Measurements from ENCODE around the gene B2M. TPM values are rescaled to one million over a fixed set of nuclear protein-coding genes. Genes with fewer than 3 reads are reported as not detected.
"Not testable (repeated sequence)": the region's sequence is repeated elsewhere in the genome, so short reads cannot be mapped to it uniquely, and the experiment has no call there.

Gene B2M
- total RNA-seq, 1 donor from 2014 or later = 1,535 TPM

GRCh38 chr15:44727485-44728231 is 16.3 kb downstream of the B2M start:
- Mint-ChIP-seq H3K4me3 (ENCODE audit: unreplicated experiment) (no peak overlapping the region), H3K9me3 (ENCODE audit: unreplicated experiment) (no peaks in the 10 kb centered on the region), H3K27me3 (ENCODE audit: unreplicated experiment) (no peaks in the 10 kb centered on the region), H3K36me3 (ENCODE audit: unreplicated experiment) (peaks cover 5% of the 10 kb centered on the region), H3K27ac (ENCODE audit: unreplicated experiment) (peak overlapping the region; percentile 99), H3K4me1 (ENCODE audit: unreplicated experiment) (peaks cover 32% of the 10 kb centered on the region)
- no peak for DNase-seq (ENCODE audit: extremely low spot score, unreplicated experiment)
- TF ChIP-seq CTCF (IDR thresholded peaks at IDR 0.05) = no peak

- not testable (repeated sequence) for H3K9me3 Mint-ChIP-seq (ENCODE audit: unreplicated experiment); DNase-seq (ENCODE audit: extremely low spot score, unreplicated experiment); H3K36me3 Mint-ChIP-seq (ENCODE audit: unreplicated experiment); H3K27me3 Mint-ChIP-seq (ENCODE audit: unreplicated experiment)
- peaks cover 32% of the 10 kb centered on the region for H3K4me1 Mint-ChIP-seq (ENCODE audit: unreplicated experiment)
- H3K27ac Mint-ChIP-seq (ENCODE audit: unreplicated experiment) = peak overlapping the region; percentile 99
- peak overlapping the region; percentile 96 for H3K4me3 Mint-ChIP-seq (ENCODE audit: unreplicated experiment)
Measured at GRCh38 chr15:44728232-44728575, 16.9 kb downstream of the B2M start.

- H3K4me3 Mint-ChIP-seq (ENCODE audit: unreplicated experiment) = peak overlapping the region; percentile 96
- no peak for TF ChIP-seq CTCF (IDR thresholded peaks at IDR 0.05)
- H3K9me3 Mint-ChIP-seq (ENCODE audit: unreplicated experiment) = no peaks in the 10 kb centered on the region
- H3K27ac Mint-ChIP-seq (ENCODE audit: unreplicated experiment) = peak overlapping the region; percentile 99
- H3K36me3 Mint-ChIP-seq (ENCODE audit: unreplicated experiment) = peaks cover 5% of the 10 kb centered on the region
- H3K4me1 Mint-ChIP-seq (ENCODE audit: unreplicated experiment) = peaks cover 32% of the 10 kb centered on the region
- peak; percentile 96 for DNase-seq (ENCODE audit: extremely low spot score, unreplicated experiment)
- no peaks in the 10 kb centered on the region for H3K27me3 Mint-ChIP-seq (ENCODE audit: unreplicated experiment)
Measured at GRCh38 chr15:44728576-44729407, 17.5 kb downstream of the B2M start.

GRCh38 chr15:44729408-44730127 is 18.3 kb downstream of the B2M start:
- TF ChIP-seq CTCF (IDR thresholded peaks at IDR 0.05) = no peak
- Mint-ChIP-seq H3K4me1 (ENCODE audit: unreplicated experiment) (peaks cover 32% of the 10 kb centered on the region), H3K9me3 (ENCODE audit: unreplicated experiment) (no peaks in the 10 kb centered on the region), H3K27ac (ENCODE audit: unreplicated experiment) (peak overlapping the region; percentile 99), H3K36me3 (ENCODE audit: unreplicated experiment) (peaks cover 5% of the 10 kb centered on the region), H3K27me3 (ENCODE audit: unreplicated experiment) (no peaks in the 10 kb centered on the region), H3K4me3 (ENCODE audit: unreplicated experiment) (peak overlapping the region; percentile 96)
- DNase-seq (ENCODE audit: extremely low spot score, unreplicated experiment) = no peak

- H3K9me3 Mint-ChIP-seq (ENCODE audit: unreplicated experiment) = no peaks in the 10 kb centered on the region
- H3K36me3 Mint-ChIP-seq (ENCODE audit: unreplicated experiment) = peaks cover 5% of the 10 kb centered on the region
- no peaks in the 10 kb centered on the region for H3K27me3 Mint-ChIP-seq (ENCODE audit: unreplicated experiment)
- no peak for TF ChIP-seq CTCF (IDR thresholded peaks at IDR 0.05)
- peaks cover 5% of the 10 kb centered on the region for H3K4me1 Mint-ChIP-seq (ENCODE audit: unreplicated experiment)
- no peak overlapping the region for H3K4me3 Mint-ChIP-seq (ENCODE audit: unreplicated experiment)
- DNase-seq (ENCODE audit: extremely low spot score, unreplicated experiment) = no peak
- no peak overlapping the region for H3K27ac Mint-ChIP-seq (ENCODE audit: unreplicated experiment)
Measured at GRCh38 chr15:44734839-44735481, 23.6 kb downstream of the B2M start.
